GM21619 (cell line): ENCODE data around the gene SGCD.
"Not testable (repeated sequence)": the region's sequence is repeated elsewhere in the genome, so short reads cannot be mapped to it uniquely, and the experiment has no call there.

Experiments used
- ATAC-seq: cut with Tn5 transposase; IDR thresholded peaks from one replicate; pipeline ENCODE4 v1.9.1; 2021; ENCODE audit not compliant: unreplicated experiment

SGCD gene

GRCh38 chr5:156617426-156617825 lies 290.5 kb downstream of the SGCD start:
- no peak for ATAC-seq

GRCh38 chr5:156618601-156619000 lies 291.6 kb downstream of the SGCD start:
- ATAC-seq = no peak

- no peak for ATAC-seq
These were observed 294.8 kb downstream of the SGCD start for GRCh38 chr5:156621719-156622118.

GRCh38 chr5:156623381-156624040 lies 296.5 kb downstream of the SGCD start:
- ATAC-seq = no peak

- ATAC-seq = no peak
These were observed 297.7 kb downstream of the SGCD start for GRCh38 chr5:156624686-156625085.

GRCh38 chr5:156628421-156628820 lies 301.5 kb downstream of the SGCD start:
- no peak for ATAC-seq

- ATAC-seq = no peak
These were observed 304.0 kb downstream of the SGCD start for GRCh38 chr5:156631005-156631404.

GRCh38 chr5:156634301-156634700 lies 307.3 kb downstream of the SGCD start:
- ATAC-seq = no peak

GRCh38 chr5:156640691-156641241 lies 313.8 kb downstream of the SGCD start:
- ATAC-seq = no peak

GRCh38 chr5:156641686-156642085 lies 314.7 kb downstream of the SGCD start:
- ATAC-seq = no peak

GRCh38 chr5:156647034-156647451 lies 320.1 kb downstream of the SGCD start:
- no peak for ATAC-seq

GRCh38 chr5:156654444-156654843 lies 327.5 kb downstream of the SGCD start:
- no peak for ATAC-seq

- ATAC-seq = no peak
These were observed 328.8 kb downstream of the SGCD start for GRCh38 chr5:156655732-156656131.

GRCh38 chr5:156664832-156665231 lies 337.9 kb downstream of the SGCD start:
- ATAC-seq = not testable (repeated sequence)

GRCh38 chr5:156666686-156667085 lies 339.7 kb downstream of the SGCD start:
- ATAC-seq = not testable (repeated sequence)

- no peak for ATAC-seq
These were observed 340.7 kb downstream of the SGCD start for GRCh38 chr5:156667616-156668015.

- no peak for ATAC-seq
These were observed 342.5 kb downstream of the SGCD start for GRCh38 chr5:156669416-156669815.

GRCh38 chr5:156670615-156671014 lies 343.7 kb downstream of the SGCD start:
- ATAC-seq = no peak

- no peak for ATAC-seq
These were observed 348.4 kb downstream of the SGCD start for GRCh38 chr5:156675395-156675794.

GRCh38 chr5:156677963-156678362 lies 351.0 kb downstream of the SGCD start:
- ATAC-seq = no peak

- ATAC-seq = no peak
These were observed 351.5 kb downstream of the SGCD start for GRCh38 chr5:156678484-156678883.

- ATAC-seq = no peak
These were observed 353.9 kb downstream of the SGCD start for GRCh38 chr5:156680831-156681230.

- no peak for ATAC-seq
These were observed 354.3 kb downstream of the SGCD start for GRCh38 chr5:156681265-156681664.
